Epithelial cell of esophagus (primary cell): ENCODE data around the gene BIRC5.

Experiments
- DNase-seq: peaks from one replicate; pipeline ENCODE4 v3.0.0; 2010; ENCODE audit warnings: low read depth
- H3K4me3 ChIP-seq: 2 replicates; pipeline ENCODE4 v1.5.1; 2011; ENCODE audit warnings: mild to moderate bottlenecking, low read length, control low read depth
- CTCF ChIP-seq: IDR thresholded peaks from 2 replicates; pipeline ENCODE4 v1.5.1; 2011; ENCODE audit warnings: low read depth, mild to moderate bottlenecking, low read length, control low read depth, inconsistent platforms; ENCODE audit not compliant: insufficient read depth; ENCODE audit errors: missing control alignments

Gene BIRC5

GRCh38 chr17:78172249-78173051, 41.6 kb upstream of the BIRC5 start:
- no peak overlapping the region for H3K4me3 ChIP-seq
- TF ChIP-seq CTCF: no peak
- no peak for DNase-seq

DNA sequence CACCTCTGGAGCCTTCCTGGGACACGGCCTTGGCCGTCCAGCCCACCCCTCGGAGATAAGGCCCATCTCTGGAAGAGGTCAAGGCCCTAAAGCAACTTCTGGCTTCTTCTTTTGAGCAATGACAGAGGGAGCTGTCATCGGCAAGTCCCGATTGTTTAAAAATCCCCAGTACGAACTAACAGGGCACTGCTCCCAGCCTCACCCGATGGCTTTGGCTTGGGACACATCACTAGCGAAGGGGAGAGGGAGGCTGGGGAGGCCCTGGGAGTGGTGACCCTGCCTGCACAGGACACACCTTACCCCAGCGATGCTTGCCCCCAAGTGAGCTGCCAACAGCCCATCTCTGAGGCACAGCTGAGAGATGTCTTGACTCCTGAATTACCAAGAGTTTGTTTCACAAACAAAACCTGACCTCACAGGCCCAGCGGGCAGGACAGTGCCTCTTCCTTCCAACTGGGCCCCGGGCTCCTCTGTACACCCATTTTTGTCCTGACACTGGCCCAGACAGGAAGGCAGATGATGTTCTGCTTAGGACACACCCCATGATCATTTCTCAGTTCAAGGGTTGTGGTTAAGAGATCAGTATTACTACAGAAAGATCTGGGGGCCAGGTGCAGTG, 40.8 kb upstream of the BIRC5 start:
- H3K4me3 ChIP-seq: no peak overlapping the region
- no peak for DNase-seq
- no peak for TF ChIP-seq CTCF

- H3K4me3 ChIP-seq: no peak overlapping the region
- peak; percentile 41 for TF ChIP-seq CTCF
- DNase-seq: peak; percentile 39
These were observed 39.6 kb upstream of the BIRC5 start for GRCh38 chr17:78174346-78174869.

GRCh38 chr17:78174870-78175642, 39.0 kb upstream of the BIRC5 start:
- no peak overlapping the region for H3K4me3 ChIP-seq
- peak; percentile 20 for TF ChIP-seq CTCF
- DNase-seq: peak; percentile 33

GRCh38 chr17:78175643-78175981, 38.4 kb upstream of the BIRC5 start:
- H3K4me3 ChIP-seq: no peak overlapping the region
- DNase-seq: no peak
- TF ChIP-seq CTCF: no peak

DNA sequence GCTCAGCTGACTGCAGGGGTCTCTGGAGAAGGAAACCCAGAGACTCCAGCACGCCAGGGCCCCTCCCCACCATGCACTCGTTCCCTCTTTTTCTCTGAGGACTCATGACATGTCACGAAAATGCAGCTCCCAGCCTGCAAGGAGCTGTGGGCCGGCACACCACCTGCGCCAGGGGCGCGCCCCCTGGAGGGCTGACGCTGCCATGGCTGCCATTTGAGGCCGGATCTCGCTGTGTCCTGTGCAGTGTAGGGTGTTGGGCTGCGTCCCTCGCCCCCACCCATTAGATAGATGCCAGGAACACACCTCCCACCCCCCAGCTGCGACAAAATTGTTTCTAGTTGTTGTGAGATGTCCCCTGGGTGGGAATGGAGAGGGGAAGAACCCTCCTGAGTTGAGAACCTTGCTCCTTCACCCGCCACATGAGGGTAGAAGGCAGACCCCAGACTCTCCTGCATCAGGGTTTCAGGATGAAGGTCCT, 37.5 kb upstream of the BIRC5 start:
- peak; percentile 74 for DNase-seq
- peak; percentile 96 for TF ChIP-seq CTCF
- no peak overlapping the region for H3K4me3 ChIP-seq
